GM19455 (cell line): ENCODE measurements around the gene FANCD2OS.
"Not testable (repeated sequence)": the region's sequence is repeated elsewhere in the genome, so short reads cannot be mapped to it uniquely, and the experiment has no call there.

Experiments used
- ATAC-seq: cut with Tn5 transposase; IDR thresholded peaks from one replicate; pipeline ENCODE4 v1.9.1; 2021; ENCODE audit not compliant: unreplicated experiment

Gene FANCD2OS

DNA sequence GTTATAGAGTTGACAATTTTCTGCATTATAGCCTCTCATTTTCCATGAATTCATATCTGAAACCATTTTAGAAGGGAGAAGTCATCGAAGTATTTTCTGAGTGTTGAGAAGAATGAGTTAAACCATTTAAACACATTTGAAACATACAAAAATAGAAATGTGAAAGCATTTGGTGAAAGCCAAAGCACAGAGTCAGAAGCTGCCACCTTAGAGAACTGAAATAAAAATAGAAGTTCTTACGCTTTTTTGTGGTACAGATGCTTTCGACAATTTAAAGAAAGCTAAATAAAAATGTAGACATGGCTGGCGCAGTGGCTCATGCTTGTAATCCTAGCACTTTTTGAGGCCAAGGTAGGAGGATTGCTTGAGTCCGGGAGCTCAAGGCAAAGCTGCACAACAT is 9.0 kb downstream of the FANCD2OS start:
- ATAC-seq: no peak

DNA sequence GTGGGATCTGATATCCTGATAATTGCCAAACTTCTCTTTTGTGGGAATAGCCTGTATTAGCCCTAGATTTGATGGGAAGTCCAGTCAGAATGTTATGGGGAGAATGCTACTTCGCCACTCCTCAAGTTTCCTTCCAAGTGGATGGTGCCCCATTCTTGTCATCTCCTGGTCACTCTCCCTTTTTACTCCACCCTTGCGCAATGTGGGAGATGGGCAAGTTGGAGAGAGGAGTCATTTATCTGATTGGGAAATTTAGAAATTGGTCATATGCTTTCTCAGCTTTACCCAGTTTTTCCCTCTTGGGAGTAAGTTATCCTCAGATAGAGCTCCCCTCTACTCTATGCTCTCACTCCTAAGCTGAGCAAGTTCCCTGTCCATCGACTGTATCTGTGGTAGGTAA is 14.4 kb downstream of the FANCD2OS start:
- ATAC-seq: no peak

DNA sequence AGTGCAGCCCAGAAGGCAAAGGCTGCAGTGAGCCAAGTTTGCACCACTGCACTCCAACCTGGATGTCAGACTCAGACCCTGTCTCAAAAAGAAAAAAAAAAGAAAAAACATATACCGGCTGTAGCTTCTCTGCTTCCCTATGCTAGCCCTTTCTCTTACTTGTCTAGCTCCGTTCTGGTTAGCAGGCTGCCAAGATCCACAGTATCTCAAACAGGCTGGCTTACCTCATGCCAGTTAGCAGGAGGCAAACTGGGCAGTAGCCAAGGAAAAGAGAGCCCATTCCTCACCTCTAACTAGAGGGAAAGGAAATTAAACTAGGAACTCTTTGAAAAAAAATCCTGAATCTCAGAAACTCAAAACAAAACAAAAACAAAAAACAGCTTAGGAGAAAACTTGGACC is 16.7 kb downstream of the FANCD2OS start:
- not testable (repeated sequence) for ATAC-seq

DNA sequence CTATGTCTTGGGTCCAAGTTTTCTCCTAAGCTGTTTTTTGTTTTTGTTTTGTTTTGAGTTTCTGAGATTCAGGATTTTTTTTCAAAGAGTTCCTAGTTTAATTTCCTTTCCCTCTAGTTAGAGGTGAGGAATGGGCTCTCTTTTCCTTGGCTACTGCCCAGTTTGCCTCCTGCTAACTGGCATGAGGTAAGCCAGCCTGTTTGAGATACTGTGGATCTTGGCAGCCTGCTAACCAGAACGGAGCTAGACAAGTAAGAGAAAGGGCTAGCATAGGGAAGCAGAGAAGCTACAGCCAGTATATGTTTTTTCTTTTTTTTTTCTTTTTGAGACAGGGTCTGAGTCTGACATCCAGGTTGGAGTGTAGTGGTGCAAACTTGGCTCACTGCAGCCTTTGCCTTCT is 17.3 kb downstream of the FANCD2OS start:
- ATAC-seq: not testable (repeated sequence)

DNA sequence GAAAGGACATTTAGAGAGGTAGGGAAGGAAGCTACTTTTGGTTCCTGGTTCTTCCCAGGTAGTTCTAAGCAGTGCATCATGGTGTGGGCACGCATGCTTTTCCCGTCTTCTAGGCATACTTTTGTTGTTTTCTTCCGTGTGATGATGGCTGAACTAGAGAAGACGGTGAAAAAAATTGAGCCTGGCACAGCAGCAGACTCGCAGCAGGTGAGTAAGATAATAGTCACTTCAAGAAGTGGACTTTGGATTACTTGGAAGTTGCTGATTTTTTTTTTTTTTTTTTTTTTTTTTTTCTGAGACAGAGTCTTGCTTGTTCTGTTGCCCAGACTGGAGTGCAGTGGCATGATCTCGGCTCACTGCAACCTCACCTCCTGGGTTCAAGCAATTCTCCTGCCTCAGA is 17.9 kb downstream of the FANCD2OS start:
- no peak for ATAC-seq

DNA sequence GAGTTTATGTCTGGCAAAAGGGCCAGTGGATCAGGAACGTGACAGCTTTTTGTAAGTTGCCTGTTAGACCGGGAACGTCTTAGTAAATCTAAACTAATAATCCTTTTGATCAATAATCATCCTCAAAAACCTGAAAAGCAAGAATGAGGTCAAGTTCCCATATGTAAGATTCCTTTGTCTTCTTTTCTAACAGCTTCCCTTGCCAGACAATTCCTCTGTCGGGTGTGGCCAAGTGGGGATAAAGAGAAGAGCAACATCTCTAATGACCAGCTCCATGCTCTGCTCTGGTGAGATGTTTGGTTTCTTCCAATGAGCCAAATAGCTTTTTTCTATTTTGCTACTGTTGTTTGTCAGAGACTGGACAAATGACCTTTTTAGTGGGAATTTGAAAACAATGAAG is 19.8 kb downstream of the FANCD2OS start:
- no peak for ATAC-seq

DNA sequence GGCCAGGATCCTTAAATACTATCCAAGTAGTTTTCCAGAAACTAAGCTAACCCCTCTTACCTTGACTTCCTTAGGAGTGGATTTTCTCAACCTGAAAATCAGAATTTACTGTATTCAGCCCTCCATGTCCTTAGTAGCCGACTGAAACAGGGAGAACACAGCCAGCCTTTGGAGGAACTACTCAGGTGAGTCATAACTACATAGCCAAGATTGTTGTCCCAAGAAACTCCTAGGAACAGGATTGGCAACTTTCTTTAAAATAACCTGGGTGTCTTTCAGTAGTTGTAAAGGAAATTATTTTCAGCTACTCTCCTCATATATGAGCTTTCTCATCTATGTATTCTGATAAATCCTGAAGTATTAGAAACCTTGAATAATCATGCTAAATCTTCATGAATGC is 22.3 kb downstream of the FANCD2OS start:
- ATAC-seq: no peak

DNA sequence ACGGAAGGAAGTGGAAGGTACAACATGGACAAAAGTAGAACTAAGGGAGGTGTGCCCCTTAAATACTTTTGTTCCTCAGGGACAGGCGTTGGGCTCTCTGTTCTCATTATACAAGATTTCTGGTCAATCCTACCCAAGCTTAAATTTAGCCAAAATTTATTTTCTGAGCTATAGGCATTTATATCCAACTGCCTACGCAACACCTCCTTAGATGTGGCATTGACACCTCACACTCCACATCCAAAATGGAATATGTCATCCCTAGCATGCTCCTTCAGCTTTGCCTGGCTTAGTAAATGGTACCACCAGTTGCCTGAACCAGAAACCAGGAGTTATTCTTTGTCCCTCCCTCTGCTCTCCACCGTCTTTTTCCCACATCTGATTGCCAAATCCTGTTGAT is 26.2 kb downstream of the FANCD2OS start:
- ATAC-seq: no peak

DNA sequence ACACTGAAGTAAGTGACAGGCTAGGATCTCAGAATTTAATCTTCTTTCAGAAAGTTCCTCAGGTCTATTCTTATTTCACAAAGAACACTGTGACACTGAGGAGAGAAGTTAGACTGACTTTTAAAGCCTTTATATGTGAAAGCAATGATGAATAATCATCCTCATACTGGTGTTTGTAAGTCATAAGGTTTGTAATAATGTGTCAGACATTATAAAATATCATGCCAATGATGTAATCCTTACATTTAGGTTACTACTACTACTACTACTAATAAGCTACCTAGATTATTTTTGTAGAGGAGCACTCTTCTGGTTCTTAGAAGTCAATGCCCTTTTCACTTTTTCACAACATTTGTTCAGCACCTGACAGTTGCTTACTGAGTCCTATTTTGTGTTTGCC is 33.4 kb downstream of the FANCD2OS start:
- no peak for ATAC-seq

DNA sequence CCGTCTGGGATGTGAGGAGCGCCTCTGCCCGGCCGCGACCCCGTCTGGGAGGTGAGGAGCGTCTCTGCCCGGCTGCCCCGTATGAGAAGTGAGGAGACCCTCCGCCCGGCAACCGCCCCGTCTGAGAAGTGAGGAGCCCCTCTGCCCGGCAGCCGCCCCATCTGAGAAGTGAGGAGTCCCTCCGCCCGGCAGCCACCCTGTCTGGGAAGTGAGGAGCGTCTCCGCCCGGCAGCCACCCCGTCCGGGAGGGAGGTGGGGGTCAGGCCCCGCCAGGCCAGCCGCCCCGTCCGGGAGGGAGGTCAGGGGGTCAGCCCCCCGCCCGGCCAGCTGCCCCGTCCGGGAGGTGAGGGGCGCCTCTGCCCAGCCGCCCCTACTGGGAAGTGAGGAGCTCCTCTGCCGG is 38.0 kb downstream of the FANCD2OS start:
- ATAC-seq: not testable (repeated sequence)

DNA sequence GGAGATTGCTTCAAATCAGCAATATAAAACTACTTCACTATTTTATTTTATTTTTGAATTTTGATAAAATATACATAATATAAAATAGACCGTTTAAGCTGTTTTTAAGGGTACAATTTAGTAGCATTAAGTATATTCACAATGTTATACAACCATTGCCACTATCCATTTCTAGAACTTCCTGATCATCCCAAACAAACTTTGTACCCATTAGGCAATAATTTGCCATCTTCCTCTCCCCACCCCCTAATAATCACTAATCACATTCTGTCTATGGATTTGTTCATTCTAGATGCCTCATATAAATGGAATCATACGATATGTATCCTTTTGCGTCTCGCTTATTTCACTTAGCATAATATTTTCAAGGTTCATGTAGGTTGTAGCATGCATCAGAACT is 53.0 kb downstream of the FANCD2OS start:
- no peak for ATAC-seq
